Stomach (tissue), 4 donors: ENCODE results near the gene TSLP.

ENCODE experiments used
- POLR2A ChIP-seq, 4 donors: fragments of 450-650 bp; IDR thresholded peaks; one replicate each; pipeline ENCODE4 v1.6.1; 2016; ENCODE audit warnings: antibody characterized with exemption in 4 of 4, control low read depth in 2 of 4, mild to moderate bottlenecking in 1 of 4, moderate library complexity in 1 of 4
- TF ChIP-seq, protein P1 (sequence below), 7 experiments: fragments of 450-650 bp in 4 of 7; fragments of 200-600 bp in 3 of 7; sonication (generic) in 3 of 7; IDR thresholded peaks; one replicate each; pipeline ENCODE4 v1.5.1; 2016 to 2019; ENCODE audit warnings: antibody characterized with exemption in 7 of 7, control low read depth in 2 of 7, mild to moderate bottlenecking in 1 of 7

DNA sequence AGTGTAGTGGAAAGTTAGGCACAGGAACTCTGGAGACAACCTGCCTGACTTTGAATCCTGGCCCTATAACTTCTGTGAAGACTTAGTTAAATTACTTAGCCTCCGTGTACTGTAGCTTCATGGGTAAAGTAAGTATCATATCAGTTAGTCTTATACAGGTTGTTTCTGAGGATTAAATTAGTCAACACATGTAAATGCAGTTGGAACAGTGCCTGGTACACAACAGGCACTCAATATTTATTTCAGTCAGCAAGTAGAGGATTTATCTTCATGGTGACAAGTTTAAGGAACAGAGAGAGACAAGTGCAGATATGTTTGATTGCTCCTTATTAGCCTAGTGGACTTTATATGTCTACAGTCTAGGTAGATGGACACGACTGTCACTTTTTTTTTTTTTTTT is 2.7 kb downstream of the TSLP start:
- TF ChIP-seq, protein P1, sequence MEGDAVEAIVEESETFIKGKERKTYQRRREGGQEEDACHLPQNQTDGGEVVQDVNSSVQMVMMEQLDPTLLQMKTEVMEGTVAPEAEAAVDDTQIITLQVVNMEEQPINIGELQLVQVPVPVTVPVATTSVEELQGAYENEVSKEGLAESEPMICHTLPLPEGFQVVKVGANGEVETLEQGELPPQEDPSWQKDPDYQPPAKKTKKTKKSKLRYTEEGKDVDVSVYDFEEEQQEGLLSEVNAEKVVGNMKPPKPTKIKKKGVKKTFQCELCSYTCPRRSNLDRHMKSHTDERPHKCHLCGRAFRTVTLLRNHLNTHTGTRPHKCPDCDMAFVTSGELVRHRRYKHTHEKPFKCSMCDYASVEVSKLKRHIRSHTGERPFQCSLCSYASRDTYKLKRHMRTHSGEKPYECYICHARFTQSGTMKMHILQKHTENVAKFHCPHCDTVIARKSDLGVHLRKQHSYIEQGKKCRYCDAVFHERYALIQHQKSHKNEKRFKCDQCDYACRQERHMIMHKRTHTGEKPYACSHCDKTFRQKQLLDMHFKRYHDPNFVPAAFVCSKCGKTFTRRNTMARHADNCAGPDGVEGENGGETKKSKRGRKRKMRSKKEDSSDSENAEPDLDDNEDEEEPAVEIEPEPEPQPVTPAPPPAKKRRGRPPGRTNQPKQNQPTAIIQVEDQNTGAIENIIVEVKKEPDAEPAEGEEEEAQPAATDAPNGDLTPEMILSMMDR (IDR thresholded peaks at IDR 0.05), result no peak
- no peak for TF ChIP-seq POLR2A (IDR thresholded peaks at IDR 0.05)
